ENCODE results near the gene TPRX1. TPM values are rescaled to one million over a fixed set of nuclear protein-coding genes. Genes with fewer than 3 reads are reported as not detected.
"Not testable (repeated sequence)": the region's sequence is repeated elsewhere in the genome, so short reads cannot be mapped to it uniquely, and the experiment has no call there.

The TPRX1 gene, protein sequence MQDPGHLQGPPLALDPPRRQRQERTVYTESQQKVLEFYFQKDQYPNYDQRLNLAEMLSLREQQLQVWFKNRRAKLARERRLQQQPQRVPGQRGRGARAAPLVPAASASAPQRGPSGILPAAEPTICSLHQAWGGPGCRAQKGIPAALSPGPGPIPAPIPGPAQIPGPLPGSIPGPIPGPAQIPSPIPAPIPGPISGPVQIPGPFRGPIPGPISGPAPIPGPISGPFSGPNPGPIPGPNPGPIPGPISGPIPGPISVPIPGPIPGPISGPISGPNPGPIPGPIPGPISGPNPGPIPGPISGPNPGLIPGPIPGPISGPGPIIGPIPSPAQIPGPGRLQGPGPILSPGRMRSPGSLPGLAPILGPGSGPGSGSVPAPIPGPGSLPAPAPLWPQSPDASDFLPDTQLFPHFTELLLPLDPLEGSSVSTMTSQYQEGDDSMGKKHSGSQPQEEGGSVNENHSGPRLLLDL
- not detected for polyA plus RNA-seq
- long read RNA-seq, donor 1, result 0 reads
- long read RNA-seq, donor 2, result 0 reads
- long read RNA-seq, donor 3, result 0 reads
- long read RNA-seq, donor 4, result 0 reads
- long read RNA-seq, donor 5, result 0 reads
- long read RNA-seq, donor 6, result 0 reads
- long read RNA-seq, donor 7, result 0 reads
- long read RNA-seq, donor 8, result 0 reads
- long read RNA-seq, donor 9, result 0 reads
- long read RNA-seq, donor 10, result 0 reads
- long read RNA-seq, donor 11, result 0 reads

DNA sequence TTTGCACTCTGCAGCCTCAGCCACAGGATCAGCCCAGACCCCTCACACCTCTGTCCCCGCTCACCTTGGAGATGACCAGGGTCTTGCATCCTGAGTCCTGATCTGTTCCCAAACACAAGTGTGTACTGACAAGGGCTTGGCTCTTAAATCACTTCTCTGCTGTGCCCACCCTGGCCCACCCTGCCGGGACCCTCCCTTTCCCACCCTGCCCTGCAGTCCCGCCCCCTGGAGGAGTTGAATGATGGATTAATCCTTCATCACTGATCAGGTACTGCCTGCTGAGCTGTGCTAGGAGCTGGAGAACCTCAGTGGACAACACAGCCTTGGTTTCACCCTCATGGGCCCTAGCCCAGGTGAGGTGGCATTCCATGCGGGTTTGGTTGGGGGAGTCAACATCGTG lies at the start of gene TPRX1:
Gene TPRX1, minus strand, starts transcription at position 101 of the 400 bp plus-strand sequence. Its CDS starts 12 bp downstream, at position 89.
- H3K27me3 ChIP-seq (ENCODE audit: control insufficient read depth, insufficient read depth, low read length); H3K27ac ChIP-seq (ENCODE audit: low read length); H3K4me1 ChIP-seq (ENCODE audit: control insufficient read depth, insufficient read depth, low read length); H3K36me3 ChIP-seq (ENCODE audit: control insufficient read depth, insufficient read depth, low read length); H3K4me3 ChIP-seq (ENCODE audit: low read length); H3K9me3 ChIP-seq (ENCODE audit: control insufficient read depth, low read depth, low read length); DNase-seq: not testable (repeated sequence)
- no CpG with 5 or more reads among the region's 5 CpGs for WGBS (ENCODE audit: insufficient coverage, low lambda C conversion rate)

GRCh38 chr19:47853003-47853402 lies 48.7 kb upstream of the TPRX1 start:
- Histone ChIP-seq H3K4me3 (ENCODE audit: low read length) (no peak overlapping the region), H3K27me3 (ENCODE audit: control insufficient read depth, insufficient read depth, low read length) (peaks cover 32% of the 10 kb centered on the region), H3K4me1 (ENCODE audit: control insufficient read depth, insufficient read depth, low read length) (no peaks in the 10 kb centered on the region), H3K9me3 (ENCODE audit: control insufficient read depth, low read depth, low read length) (peaks cover 2% of the 10 kb centered on the region), H3K36me3 (ENCODE audit: control insufficient read depth, insufficient read depth, low read length) (no peaks in the 10 kb centered on the region), H3K27ac (ENCODE audit: low read length) (no peak overlapping the region)
- no peak for DNase-seq
- WGBS (ENCODE audit: insufficient coverage, low lambda C conversion rate), result no CpG with 5 or more reads among the region's 5 CpGs

GRCh38 chr19:47848823-47849473 lies 44.6 kb upstream of the TPRX1 start:
- peaks cover 32% of the 10 kb centered on the region for H3K27me3 ChIP-seq (ENCODE audit: control insufficient read depth, insufficient read depth, low read length)
- WGBS (ENCODE audit: insufficient coverage, low lambda C conversion rate), result no CpG with 5 or more reads among the region's 22 CpGs

DNA sequence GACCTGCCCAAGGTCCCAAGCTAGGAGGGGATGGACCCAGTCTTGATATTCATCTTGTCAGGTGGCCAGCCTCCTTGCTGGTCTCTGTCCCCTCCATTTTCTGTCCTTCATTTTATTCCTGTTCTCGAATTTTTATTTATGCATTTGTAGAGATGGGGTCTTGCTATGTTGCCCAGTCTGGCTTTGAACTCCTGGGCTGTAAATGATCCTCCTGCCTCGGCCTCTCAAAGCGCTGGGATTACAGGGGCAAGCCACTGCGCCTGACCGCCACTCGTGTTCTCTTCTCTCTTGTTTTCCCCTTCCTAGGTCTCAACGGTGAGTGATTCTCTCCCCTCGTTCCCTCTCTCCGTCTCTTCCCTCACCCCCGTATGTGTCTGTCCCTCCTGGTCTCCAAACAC lies 44.1 kb upstream of the TPRX1 start:
- H3K4me1 ChIP-seq (ENCODE audit: control insufficient read depth, insufficient read depth, low read length), result no peaks in the 10 kb centered on the region
- no peak overlapping the region for H3K27ac ChIP-seq (ENCODE audit: low read length)
- H3K36me3 ChIP-seq (ENCODE audit: control insufficient read depth, insufficient read depth, low read length), result no peaks in the 10 kb centered on the region
- 20% methylated on average over 5 of the region's 10 CpGs for WGBS (ENCODE audit: insufficient coverage, low lambda C conversion rate)
- DNase-seq, result no peak
- H3K27me3 ChIP-seq (ENCODE audit: control insufficient read depth, insufficient read depth, low read length), result peaks cover 29% of the 10 kb centered on the region
- H3K4me3 ChIP-seq (ENCODE audit: low read length), result no peak overlapping the region
- peaks cover 2% of the 10 kb centered on the region for H3K9me3 ChIP-seq (ENCODE audit: control insufficient read depth, low read depth, low read length)

More at GRCh38 chr19:47848823-47849473, 44.6 kb upstream of the TPRX1 start:
- no peaks in the 10 kb centered on the region for H3K36me3 ChIP-seq (ENCODE audit: control insufficient read depth, insufficient read depth, low read length)
- H3K4me1 ChIP-seq (ENCODE audit: control insufficient read depth, insufficient read depth, low read length), result no peaks in the 10 kb centered on the region
- H3K4me3 ChIP-seq (ENCODE audit: low read length), result no peak overlapping the region
- H3K9me3 ChIP-seq (ENCODE audit: control insufficient read depth, low read depth, low read length), result peaks cover 2% of the 10 kb centered on the region
- DNase-seq, result no peak
- H3K27ac ChIP-seq (ENCODE audit: low read length), result no peak overlapping the region

- Histone ChIP-seq H3K27ac (ENCODE audit: low read length) (no peak overlapping the region), H3K27me3 (ENCODE audit: control insufficient read depth, insufficient read depth, low read length) (peaks cover 8% of the 10 kb centered on the region), H3K9me3 (ENCODE audit: control insufficient read depth, low read depth, low read length) (no peaks in the 10 kb centered on the region), H3K36me3 (ENCODE audit: control insufficient read depth, insufficient read depth, low read length) (no peaks in the 10 kb centered on the region), H3K4me1 (ENCODE audit: control insufficient read depth, insufficient read depth, low read length) (no peaks in the 10 kb centered on the region), H3K4me3 (ENCODE audit: low read length) (no peak overlapping the region)
- no CpG with 5 or more reads among the region's 5 CpGs for WGBS (ENCODE audit: insufficient coverage, low lambda C conversion rate)
- no peak for DNase-seq
Observed at GRCh38 chr19:47842941-47843340, 38.6 kb upstream of the TPRX1 start.

DNA sequence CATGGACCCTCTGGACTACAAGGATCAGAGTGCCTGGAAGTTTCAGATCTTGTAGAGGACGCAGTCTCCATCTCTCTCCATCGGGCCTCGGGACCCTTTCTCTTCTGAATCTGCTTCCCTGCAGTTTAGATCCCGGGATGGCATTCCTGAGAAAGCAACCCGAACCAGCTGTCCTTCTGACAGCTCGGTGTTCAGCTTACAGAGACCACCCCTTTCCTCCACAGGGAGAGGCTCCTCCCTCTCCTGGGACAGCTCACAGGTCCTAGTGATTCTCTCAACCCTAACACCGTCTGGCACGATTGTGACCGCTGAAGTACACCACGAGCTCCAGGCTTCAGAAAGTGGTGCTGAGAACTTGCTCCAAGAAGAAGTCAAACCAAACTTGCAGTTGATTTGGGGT lies 35.6 kb upstream of the TPRX1 start:
- 20% methylated on average over 4 of the region's 10 CpGs for WGBS (ENCODE audit: insufficient coverage, low lambda C conversion rate)
- DNase-seq, result no peak
- Histone ChIP-seq H3K4me1 (ENCODE audit: control insufficient read depth, insufficient read depth, low read length) (no peaks in the 10 kb centered on the region), H3K9me3 (ENCODE audit: control insufficient read depth, low read depth, low read length) (no peaks in the 10 kb centered on the region), H3K27ac (ENCODE audit: low read length) (no peak overlapping the region), H3K27me3 (ENCODE audit: control insufficient read depth, insufficient read depth, low read length) (peaks cover 8% of the 10 kb centered on the region), H3K36me3 (ENCODE audit: control insufficient read depth, insufficient read depth, low read length) (no peaks in the 10 kb centered on the region), H3K4me3 (ENCODE audit: low read length) (no peak overlapping the region)

DNA sequence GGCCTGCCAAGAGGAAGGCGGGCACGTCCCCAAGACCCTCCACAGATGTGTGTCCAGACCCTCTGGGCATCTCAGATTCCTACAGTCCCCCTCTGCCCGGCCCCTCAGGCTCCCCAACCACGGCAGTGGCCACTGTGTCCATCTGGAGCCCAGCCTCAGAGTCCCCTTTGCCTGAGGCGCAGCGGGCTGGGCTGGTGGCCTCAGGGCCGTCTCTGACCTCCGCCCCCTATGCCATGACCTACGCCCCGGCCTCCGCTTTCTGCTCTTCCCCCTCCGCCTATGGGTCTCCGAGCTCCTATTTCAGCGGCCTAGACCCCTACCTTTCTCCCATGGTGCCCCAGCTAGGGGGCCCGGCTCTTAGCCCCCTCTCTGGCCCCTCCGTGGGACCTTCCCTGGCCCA lies 35.1 kb upstream of the TPRX1 start:
- WGBS (ENCODE audit: insufficient coverage, low lambda C conversion rate), result no CpG with 5 or more reads among the region's 16 CpGs
- Histone ChIP-seq H3K9me3 (ENCODE audit: control insufficient read depth, low read depth, low read length) (no peaks in the 10 kb centered on the region), H3K36me3 (ENCODE audit: control insufficient read depth, insufficient read depth, low read length) (no peaks in the 10 kb centered on the region), H3K4me1 (ENCODE audit: control insufficient read depth, insufficient read depth, low read length) (no peaks in the 10 kb centered on the region), H3K27ac (ENCODE audit: low read length) (no peak overlapping the region), H3K4me3 (ENCODE audit: low read length) (no peak overlapping the region), H3K27me3 (ENCODE audit: control insufficient read depth, insufficient read depth, low read length) (peaks cover 8% of the 10 kb centered on the region)
- DNase-seq, result no peak

- H3K9me3 ChIP-seq (ENCODE audit: control insufficient read depth, low read depth, low read length), result no peaks in the 10 kb centered on the region
- DNase-seq, result no peak
- no CpG with 5 or more reads among the region's 8 CpGs for WGBS (ENCODE audit: insufficient coverage, low lambda C conversion rate)
- peaks cover 8% of the 10 kb centered on the region for H3K27me3 ChIP-seq (ENCODE audit: control insufficient read depth, insufficient read depth, low read length)
- H3K4me1 ChIP-seq (ENCODE audit: control insufficient read depth, insufficient read depth, low read length), result no peaks in the 10 kb centered on the region
- H3K27ac ChIP-seq (ENCODE audit: low read length), result no peak overlapping the region
- no peaks in the 10 kb centered on the region for H3K36me3 ChIP-seq (ENCODE audit: control insufficient read depth, insufficient read depth, low read length)
- H3K4me3 ChIP-seq (ENCODE audit: low read length), result no peak overlapping the region
Observed at GRCh38 chr19:47836038-47836437, 31.7 kb upstream of the TPRX1 start.

- no peaks in the 10 kb centered on the region for H3K4me1 ChIP-seq (ENCODE audit: control insufficient read depth, insufficient read depth, low read length)
- H3K27me3 ChIP-seq (ENCODE audit: control insufficient read depth, insufficient read depth, low read length), result no peaks in the 10 kb centered on the region
- H3K9me3 ChIP-seq (ENCODE audit: control insufficient read depth, low read depth, low read length), result no peaks in the 10 kb centered on the region
- DNase-seq, result no peak
- no peaks in the 10 kb centered on the region for H3K36me3 ChIP-seq (ENCODE audit: control insufficient read depth, insufficient read depth, low read length)
- H3K4me3 ChIP-seq (ENCODE audit: low read length), result no peak overlapping the region
- H3K27ac ChIP-seq (ENCODE audit: low read length), result no peak overlapping the region
- 80% methylated on average over 1 of the region's 4 CpGs for WGBS (ENCODE audit: insufficient coverage, low lambda C conversion rate)
Observed at GRCh38 chr19:47832723-47833122, 28.4 kb upstream of the TPRX1 start.

DNA sequence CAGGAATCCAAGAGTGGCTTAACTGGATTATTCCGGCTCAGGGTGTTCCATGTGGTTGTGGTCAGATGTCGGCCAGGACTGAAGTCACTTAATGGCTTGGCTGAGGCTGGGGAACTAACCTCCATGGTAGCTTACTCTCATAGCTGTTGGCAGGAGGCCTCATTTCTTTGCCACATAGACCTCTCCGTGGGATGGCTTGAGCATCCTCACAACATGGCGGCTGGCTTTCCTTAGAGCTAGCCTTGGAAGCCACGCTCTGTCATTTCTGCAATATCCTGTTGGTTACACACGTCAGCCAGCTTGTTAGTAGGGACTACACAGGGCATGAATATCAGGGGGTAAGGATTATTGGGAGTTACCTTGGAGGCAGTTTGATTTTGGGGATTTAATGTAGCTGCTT lies 22.4 kb upstream of the TPRX1 start:
- no peak for DNase-seq
- Histone ChIP-seq H3K27me3 (ENCODE audit: control insufficient read depth, insufficient read depth, low read length) (peaks cover 4% of the 10 kb centered on the region), H3K4me1 (ENCODE audit: control insufficient read depth, insufficient read depth, low read length) (no peaks in the 10 kb centered on the region), H3K9me3 (ENCODE audit: control insufficient read depth, low read depth, low read length) (no peaks in the 10 kb centered on the region), H3K27ac (ENCODE audit: low read length) (no peak overlapping the region), H3K36me3 (ENCODE audit: control insufficient read depth, insufficient read depth, low read length) (no peaks in the 10 kb centered on the region), H3K4me3 (ENCODE audit: low read length) (no peak overlapping the region)
- WGBS (ENCODE audit: insufficient coverage, low lambda C conversion rate), result 100% methylated on average over 1 of the region's 6 CpGs

Data from large intestine (tissue), 12 donors.